MM.1S (cell line): ENCODE data around the gene WASHC3.

Experiments
- EZH2 ChIP-seq: fragments of 300-600 bp; sonication (generic); optimal IDR thresholded peaks from 2 replicates; pipeline ENCODE3; 2017; ENCODE audit warnings: low read depth, mild to moderate bottlenecking, antibody characterized with exemption, low read length, mixed read lengths
- EZH2phosphoT487 ChIP-seq: fragments of 300-600 bp; sonication (generic); IDR thresholded peaks from 2 replicates; pipeline ENCODE4 v1.6.1; 2018; ENCODE audit warnings: antibody characterized with exemption, low read length
- TF ChIP-seq, protein P1 (sequence below): fragments of 300-600 bp; sonication (generic); IDR thresholded peaks from 2 replicates; pipeline ENCODE4 v1.5.1; 2016; ENCODE audit warnings: antibody characterized with exemption, low read length, mixed read lengths

DNA sequence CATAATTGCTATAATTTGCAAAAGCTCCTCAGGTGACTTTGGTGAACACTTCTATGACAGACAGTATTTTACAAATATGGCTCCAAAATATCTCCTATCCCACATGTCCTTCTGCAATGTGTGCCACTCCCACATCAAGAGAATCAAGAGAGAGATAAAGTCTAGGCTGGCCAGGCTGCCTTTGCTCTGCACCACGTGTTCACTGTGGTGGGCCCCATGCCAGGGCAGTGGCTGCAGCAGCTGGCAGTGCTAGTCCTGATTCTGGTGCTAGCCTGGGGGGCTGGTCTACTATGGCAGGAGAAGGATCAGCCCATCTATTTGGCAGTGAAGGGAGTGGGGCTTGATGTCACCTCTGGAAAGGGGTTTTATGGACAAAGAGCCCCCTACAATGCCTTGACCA lies 98.1 kb downstream of the WASHC3 start:
- TF ChIP-seq, protein P1, sequence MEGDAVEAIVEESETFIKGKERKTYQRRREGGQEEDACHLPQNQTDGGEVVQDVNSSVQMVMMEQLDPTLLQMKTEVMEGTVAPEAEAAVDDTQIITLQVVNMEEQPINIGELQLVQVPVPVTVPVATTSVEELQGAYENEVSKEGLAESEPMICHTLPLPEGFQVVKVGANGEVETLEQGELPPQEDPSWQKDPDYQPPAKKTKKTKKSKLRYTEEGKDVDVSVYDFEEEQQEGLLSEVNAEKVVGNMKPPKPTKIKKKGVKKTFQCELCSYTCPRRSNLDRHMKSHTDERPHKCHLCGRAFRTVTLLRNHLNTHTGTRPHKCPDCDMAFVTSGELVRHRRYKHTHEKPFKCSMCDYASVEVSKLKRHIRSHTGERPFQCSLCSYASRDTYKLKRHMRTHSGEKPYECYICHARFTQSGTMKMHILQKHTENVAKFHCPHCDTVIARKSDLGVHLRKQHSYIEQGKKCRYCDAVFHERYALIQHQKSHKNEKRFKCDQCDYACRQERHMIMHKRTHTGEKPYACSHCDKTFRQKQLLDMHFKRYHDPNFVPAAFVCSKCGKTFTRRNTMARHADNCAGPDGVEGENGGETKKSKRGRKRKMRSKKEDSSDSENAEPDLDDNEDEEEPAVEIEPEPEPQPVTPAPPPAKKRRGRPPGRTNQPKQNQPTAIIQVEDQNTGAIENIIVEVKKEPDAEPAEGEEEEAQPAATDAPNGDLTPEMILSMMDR: no peak
- TF ChIP-seq EZH2: no peak
- no peak for TF ChIP-seq EZH2phosphoT487
